ENCODE results near the gene RBPJ. TPM values are rescaled to one million over a fixed set of nuclear protein-coding genes. Genes with fewer than 3 reads are reported as not detected.

The RBPJ gene
- total RNA-seq, 1 experiment from 2014 or later, result 53.8 TPM

DNA sequence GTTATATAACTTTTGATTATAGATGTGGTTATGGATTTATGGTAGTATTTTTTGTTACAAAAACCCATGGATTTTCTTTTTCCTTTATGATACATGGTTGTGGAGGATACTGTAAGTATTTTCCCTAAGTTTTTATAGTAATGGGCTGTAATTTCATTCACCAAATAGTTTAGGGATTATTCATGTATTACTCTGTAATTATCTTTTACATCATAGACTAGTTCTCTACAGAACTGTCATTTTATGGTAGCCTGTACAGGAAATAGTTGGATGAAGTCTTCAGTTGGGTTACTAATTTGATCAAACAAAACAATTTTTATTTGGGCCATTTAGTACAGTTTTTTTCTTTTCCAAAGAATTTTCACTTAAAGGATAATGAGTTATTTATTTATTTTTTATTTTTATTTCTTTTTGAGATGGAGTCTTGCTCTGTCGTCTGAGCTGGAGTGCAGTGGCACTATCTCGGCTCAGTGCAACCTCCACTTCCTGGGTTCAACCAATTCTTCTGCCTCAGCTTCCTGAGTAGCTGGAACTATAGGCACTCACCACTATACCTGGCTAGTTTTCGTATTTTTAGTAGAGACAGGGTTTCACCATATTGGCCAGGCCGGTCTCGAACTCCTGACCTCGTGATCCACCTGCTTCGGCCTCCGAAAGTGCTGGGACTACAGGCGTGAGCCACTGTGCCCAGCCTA, 42.1 kb downstream of the RBPJ start:
- TF ChIP-seq, protein P1, sequence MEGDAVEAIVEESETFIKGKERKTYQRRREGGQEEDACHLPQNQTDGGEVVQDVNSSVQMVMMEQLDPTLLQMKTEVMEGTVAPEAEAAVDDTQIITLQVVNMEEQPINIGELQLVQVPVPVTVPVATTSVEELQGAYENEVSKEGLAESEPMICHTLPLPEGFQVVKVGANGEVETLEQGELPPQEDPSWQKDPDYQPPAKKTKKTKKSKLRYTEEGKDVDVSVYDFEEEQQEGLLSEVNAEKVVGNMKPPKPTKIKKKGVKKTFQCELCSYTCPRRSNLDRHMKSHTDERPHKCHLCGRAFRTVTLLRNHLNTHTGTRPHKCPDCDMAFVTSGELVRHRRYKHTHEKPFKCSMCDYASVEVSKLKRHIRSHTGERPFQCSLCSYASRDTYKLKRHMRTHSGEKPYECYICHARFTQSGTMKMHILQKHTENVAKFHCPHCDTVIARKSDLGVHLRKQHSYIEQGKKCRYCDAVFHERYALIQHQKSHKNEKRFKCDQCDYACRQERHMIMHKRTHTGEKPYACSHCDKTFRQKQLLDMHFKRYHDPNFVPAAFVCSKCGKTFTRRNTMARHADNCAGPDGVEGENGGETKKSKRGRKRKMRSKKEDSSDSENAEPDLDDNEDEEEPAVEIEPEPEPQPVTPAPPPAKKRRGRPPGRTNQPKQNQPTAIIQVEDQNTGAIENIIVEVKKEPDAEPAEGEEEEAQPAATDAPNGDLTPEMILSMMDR (conservative IDR thresholded peaks at IDR 0.05), result no peak
- POLR2A ChIA-PET (ENCODE audit: unreplicated experiment), result no interaction called here
- CTCF ChIA-PET, result no interaction called here
- no TSS peak for BruUV-seq (replicated peaks)
- peaks cover 54% of the 10 kb centered on the region for H3K79me2 ChIP-seq (ENCODE audit: low read depth)
- no peaks in the 10 kb centered on the region for H3K9me2 ChIP-seq (ENCODE audit: insufficient read depth)
- H3K4me1 ChIP-seq (replicated peaks; ENCODE audit: insufficient read depth), result no peaks in the 10 kb centered on the region
- no peak for DNase-seq
- peaks cover 7% of the 10 kb centered on the region; the same call in 1 of the 2 replicates for H4K20me1 ChIP-seq (ENCODE audit: insufficient read depth)
- no peaks in the 10 kb centered on the region; the same call in 1 of the 2 replicates for H3K36me3 ChIP-seq (ENCODE audit: low read depth)
- no peak overlapping the region for H3K4me3 ChIP-seq
- H3K27me3 ChIP-seq (ENCODE audit: insufficient read depth, low read depth), result no peaks in the 10 kb centered on the region
- no peaks in the 10 kb centered on the region; the same call in 1 of the 2 replicates for H3F3A ChIP-seq (ENCODE audit: insufficient read depth, low read depth)
- H2AFZ ChIP-seq, result no peak overlapping the region
- intact Hi-C loops (cut with micrococcal nuclease; ENCODE audit: unreplicated experiment), result no loop called here
- no peak overlapping the region for H3K4me2 ChIP-seq
- no peaks in the 10 kb centered on the region for H3K9me3 ChIP-seq (ENCODE audit: insufficient read depth, low read depth)
- no peak overlapping the region for H3K27ac ChIP-seq

DNA sequence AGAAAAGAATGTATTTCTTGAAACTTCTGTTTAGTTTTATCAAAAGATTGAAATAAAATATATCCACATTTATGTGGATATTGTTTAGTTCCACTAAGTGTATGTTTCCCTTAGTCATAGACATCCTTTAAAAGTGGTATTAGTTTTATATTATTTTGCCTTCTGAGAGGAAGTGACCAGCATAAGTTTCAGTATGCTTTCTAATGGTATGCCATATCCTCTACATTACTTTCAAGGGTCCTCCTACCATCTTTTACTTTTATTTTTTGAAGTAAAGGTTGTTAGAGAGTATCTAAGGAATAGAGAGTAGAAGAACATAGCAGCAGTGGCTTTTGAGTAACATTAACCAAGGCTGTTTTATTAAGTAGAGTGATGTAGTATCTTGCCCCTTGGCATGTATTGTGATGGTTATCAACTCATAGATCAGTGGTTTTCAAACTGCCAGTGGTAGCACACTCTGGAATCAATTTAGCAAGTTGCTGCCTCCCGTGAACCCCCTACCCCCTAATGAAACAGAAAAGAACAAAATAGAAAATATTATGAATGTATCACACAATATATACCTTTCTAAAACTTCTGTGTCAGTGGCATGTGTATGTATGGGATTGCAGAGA, 44.8 kb downstream of the RBPJ start:
- Histone ChIP-seq H3K9me3 (ENCODE audit: insufficient read depth, low read depth) (no peaks in the 10 kb centered on the region), H3K27ac (no peak overlapping the region), H3K27me3 (ENCODE audit: insufficient read depth, low read depth) (no peaks in the 10 kb centered on the region), H3K36me3 (ENCODE audit: low read depth) (no peaks in the 10 kb centered on the region; the same call in 1 of the 2 replicates), H3K79me2 (ENCODE audit: low read depth) (peaks cover 57% of the 10 kb centered on the region), H4K20me1 (ENCODE audit: insufficient read depth) (peaks cover 8% of the 10 kb centered on the region; the same call in 1 of the 2 replicates), H3K4me2 (no peak overlapping the region), H3K9me2 (ENCODE audit: insufficient read depth) (no peaks in the 10 kb centered on the region), H3F3A (ENCODE audit: insufficient read depth, low read depth) (no peaks in the 10 kb centered on the region; the same call in 1 of the 2 replicates), H3K4me1 (replicated peaks; ENCODE audit: insufficient read depth) (no peaks in the 10 kb centered on the region), H2AFZ (no peak overlapping the region), H3K4me3 (no peak overlapping the region)
- ChIA-PET POLR2A (ENCODE audit: unreplicated experiment) (no interaction called here), CTCF (no interaction called here)
- TF ChIP-seq, protein P1 (conservative IDR thresholded peaks at IDR 0.05), result no peak
- TF ChIP-seq EZH2 (IDR thresholded peaks at IDR 0.05; ENCODE audit: low read depth), result no peak
- intact Hi-C loops (cut with micrococcal nuclease; ENCODE audit: unreplicated experiment), result no loop called here
- no peak for DNase-seq
- no TSS peak for BruUV-seq (replicated peaks)

DNA sequence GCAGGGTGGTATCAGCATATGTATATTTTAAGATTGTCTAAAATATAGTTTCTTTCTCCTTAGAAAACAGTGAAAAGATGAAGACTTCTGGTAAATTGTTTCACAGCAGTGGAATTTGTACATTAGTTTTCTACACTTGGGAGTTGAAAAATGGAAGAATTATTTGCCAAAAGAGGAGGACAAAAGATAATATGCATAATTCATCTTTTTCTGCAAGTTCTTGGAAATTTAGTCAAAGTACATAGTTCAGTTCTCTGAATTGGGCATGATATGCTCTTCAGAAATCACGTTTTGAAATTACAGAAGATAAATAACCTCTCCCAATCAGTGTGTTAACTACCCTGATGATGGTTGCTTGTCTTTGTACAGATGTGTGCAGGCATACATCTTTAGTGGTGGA, 47.0 kb downstream of the RBPJ start:
- no TSS peak for BruUV-seq (replicated peaks)
- POLR2A ChIA-PET (ENCODE audit: unreplicated experiment), result no interaction called here
- H3K27ac ChIP-seq, result no peak overlapping the region

More for the DNA sequence above, 47.0 kb downstream of the RBPJ start:
- no peaks in the 10 kb centered on the region for H3K9me3 ChIP-seq (ENCODE audit: insufficient read depth, low read depth)
- H2AFZ ChIP-seq, result no peak overlapping the region
- no peaks in the 10 kb centered on the region for H3K9me2 ChIP-seq (ENCODE audit: insufficient read depth)
- H3K4me1 ChIP-seq (replicated peaks; ENCODE audit: insufficient read depth), result peaks cover 8% of the 10 kb centered on the region; the same call in 1 of the 2 replicates
- no peak overlapping the region for H3K4me3 ChIP-seq
- H3K4me2 ChIP-seq, result no peak overlapping the region
- H4K20me1 ChIP-seq (ENCODE audit: insufficient read depth), result peaks cover 8% of the 10 kb centered on the region; the same call in 1 of the 2 replicates
- intact Hi-C loops (cut with micrococcal nuclease; ENCODE audit: unreplicated experiment), result no loop called here
- no peaks in the 10 kb centered on the region; the same call in 1 of the 2 replicates for H3K36me3 ChIP-seq (ENCODE audit: low read depth)
- no peak for DNase-seq
- CTCF ChIA-PET, result no interaction called here
- H3K79me2 ChIP-seq (ENCODE audit: low read depth), result peaks cover 49% of the 10 kb centered on the region
- H3K27me3 ChIP-seq (ENCODE audit: insufficient read depth, low read depth), result no peaks in the 10 kb centered on the region
- no peaks in the 10 kb centered on the region for H3F3A ChIP-seq (ENCODE audit: insufficient read depth, low read depth)
- TF ChIP-seq EZH2 (IDR thresholded peaks at IDR 0.05; ENCODE audit: low read depth), result no peak
- TF ChIP-seq, protein P1 (conservative IDR thresholded peaks at IDR 0.05), result no peak
